Neural progenitor cell (in vitro differentiated cells): Measurements from ENCODE around the gene SNAI3.

Source experiments
- EZH2phosphoT487 ChIP-seq: fragments of 200-600 bp; sonication (generic); IDR thresholded peaks from 2 replicates; pipeline ENCODE4 v1.6.1; 2017; ENCODE audit warnings: antibody characterized with exemption
- TF ChIP-seq, protein P1 (sequence below): fragments of 200-600 bp; sonication (generic); IDR thresholded peaks from 2 replicates; pipeline ENCODE4 v1.5.1; 2017; ENCODE audit warnings: antibody characterized with exemption, mild to moderate bottlenecking

GRCh38 chr16:88653101-88653500, 33.2 kb downstream of the SNAI3 start:
- TF ChIP-seq EZH2phosphoT487: no peak
- TF ChIP-seq, protein P1, sequence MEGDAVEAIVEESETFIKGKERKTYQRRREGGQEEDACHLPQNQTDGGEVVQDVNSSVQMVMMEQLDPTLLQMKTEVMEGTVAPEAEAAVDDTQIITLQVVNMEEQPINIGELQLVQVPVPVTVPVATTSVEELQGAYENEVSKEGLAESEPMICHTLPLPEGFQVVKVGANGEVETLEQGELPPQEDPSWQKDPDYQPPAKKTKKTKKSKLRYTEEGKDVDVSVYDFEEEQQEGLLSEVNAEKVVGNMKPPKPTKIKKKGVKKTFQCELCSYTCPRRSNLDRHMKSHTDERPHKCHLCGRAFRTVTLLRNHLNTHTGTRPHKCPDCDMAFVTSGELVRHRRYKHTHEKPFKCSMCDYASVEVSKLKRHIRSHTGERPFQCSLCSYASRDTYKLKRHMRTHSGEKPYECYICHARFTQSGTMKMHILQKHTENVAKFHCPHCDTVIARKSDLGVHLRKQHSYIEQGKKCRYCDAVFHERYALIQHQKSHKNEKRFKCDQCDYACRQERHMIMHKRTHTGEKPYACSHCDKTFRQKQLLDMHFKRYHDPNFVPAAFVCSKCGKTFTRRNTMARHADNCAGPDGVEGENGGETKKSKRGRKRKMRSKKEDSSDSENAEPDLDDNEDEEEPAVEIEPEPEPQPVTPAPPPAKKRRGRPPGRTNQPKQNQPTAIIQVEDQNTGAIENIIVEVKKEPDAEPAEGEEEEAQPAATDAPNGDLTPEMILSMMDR: no peak
